GM18870 (cell line): ENCODE measurements around the gene ILDR2.
A peak's percentile ranks its signal among the peaks of the same experiment; 100 is the strongest.

Source experiments
- ATAC-seq: cut with Tn5 transposase; IDR thresholded peaks from one replicate; pipeline ENCODE4 v1.9.1; 2021; ENCODE audit warnings: moderate library complexity; ENCODE audit not compliant: unreplicated experiment

The ILDR2 gene

DNA sequence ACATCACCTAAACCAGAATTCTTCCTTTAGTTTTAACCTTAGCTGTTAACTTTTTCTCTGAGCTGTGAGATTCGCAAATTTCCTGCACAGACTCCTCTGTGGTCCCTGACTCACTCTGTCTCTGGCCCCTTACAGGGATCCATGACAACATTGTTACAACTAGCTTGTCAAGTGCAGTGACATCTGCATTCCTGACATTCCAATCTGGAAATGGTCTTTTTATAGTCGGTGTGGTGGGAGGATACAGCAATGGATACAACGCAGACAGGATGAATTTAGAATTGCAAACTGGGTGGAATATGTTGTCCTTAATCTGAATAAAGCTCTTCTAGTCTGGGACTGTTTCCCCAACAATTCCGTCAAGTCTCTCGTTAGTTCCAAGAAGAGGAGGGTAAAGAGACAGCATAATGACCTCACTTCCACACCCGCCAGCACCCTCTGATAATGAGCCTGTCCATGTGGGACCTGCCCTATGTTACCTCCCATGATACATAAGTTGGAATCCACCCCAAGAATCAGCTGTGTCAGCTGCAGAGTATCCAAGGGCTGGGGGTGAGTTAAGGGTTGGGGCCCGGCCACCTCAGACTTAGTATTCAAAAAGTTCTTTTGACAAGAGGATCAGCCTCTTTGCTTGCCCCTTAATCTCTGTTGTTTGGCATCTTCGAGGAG, 49.4 kb downstream of the ILDR2 start:
- no peak for ATAC-seq

DNA sequence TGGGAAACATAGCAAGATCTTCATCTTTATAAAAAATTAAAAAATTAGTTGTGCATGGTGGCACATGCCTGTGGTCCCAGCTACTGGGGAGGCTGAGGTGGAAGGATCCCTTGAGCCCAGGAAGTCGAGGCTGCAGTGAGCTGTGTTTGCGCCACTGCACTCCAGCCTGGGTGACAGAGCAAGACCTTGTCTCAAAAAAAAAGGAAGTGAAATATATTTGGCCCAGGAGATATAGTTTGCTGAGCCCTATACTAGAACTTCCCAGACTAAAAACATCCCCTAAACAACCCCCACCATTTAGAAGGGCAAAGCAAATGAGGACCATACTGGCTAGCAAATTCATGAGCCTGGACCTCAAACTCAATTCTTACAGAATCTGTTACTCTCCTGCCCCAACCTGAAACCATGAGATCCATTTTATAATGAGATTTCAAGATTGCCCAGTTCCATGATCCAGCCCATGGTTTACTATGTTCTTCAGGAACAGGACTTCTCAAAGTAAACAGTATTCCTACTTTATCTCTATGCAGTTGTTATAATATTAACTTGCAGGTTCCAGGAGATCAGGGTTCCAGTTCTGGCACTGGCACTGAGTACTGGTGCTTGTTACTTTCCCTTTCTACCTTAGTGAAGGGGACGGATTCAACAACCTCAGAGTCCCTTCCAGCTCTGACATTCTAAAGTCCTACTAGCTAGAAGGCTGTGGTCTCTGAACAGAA, 50.4 kb downstream of the ILDR2 start:
- peak; percentile 71 for ATAC-seq

DNA sequence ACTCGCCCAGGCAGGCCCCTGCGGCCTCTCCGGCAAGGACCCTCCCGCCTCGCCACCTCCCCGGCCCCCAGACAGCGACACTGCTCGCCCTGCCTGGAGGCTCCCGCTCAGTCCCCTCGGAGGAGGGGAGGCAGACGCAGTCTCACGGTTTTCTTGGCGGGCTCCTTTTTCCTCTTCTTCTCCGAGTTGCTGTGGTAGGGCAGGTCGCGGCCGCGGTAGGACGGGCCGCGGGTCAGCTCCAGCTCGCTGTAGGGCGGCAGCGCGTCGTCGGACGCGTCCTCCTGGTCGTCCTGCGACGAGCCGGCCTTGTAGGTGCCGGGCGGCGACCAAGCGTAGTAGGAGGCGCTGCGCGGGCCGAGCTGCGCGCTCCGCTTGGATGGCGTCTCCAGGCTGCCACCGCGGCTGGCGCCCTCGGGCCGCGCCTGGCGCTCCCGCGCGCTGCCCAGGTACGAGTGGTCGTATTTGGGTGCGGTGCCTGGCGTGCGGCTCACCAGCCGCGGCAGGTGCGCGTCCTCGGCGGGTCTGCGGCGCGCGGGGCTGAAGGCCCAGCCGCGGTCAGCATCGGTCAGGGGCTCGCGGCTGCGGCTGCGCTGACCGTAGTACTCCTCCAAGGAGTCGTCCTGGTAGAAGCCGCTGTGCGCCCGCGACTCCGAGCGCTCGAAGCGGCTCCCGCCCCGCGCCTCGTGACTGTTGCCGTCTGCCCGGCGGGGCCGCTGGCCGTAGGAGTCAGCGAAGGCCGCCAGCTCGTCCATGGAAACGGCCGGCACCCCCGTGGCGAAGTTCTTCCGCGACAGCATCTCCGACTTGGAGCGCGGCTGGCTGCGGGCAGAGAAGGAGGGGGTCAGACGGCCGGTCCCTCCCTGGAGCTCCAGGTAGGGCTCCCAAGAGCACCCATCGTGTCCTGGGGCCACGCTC, 54.5 kb downstream of the ILDR2 start:
- no peak for ATAC-seq

DNA sequence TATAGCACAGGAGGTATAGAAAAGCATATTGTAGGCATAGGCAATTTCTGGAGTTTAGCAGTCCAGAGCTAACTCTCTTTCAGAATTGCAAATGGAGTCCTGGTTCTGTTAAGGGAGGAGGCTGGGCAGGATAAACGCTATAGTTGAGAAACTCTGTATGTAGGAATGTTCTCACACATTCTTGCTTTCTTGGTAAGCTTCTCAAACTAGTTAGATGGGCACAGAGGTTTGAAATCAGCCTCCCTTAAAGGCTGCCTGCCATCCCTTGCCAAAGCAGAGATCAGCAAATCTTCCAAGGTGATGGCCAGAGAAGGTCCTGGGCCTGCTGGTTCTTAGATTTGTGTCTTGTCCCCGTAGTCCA, 56.4 kb downstream of the ILDR2 start:
- ATAC-seq = no peak

DNA sequence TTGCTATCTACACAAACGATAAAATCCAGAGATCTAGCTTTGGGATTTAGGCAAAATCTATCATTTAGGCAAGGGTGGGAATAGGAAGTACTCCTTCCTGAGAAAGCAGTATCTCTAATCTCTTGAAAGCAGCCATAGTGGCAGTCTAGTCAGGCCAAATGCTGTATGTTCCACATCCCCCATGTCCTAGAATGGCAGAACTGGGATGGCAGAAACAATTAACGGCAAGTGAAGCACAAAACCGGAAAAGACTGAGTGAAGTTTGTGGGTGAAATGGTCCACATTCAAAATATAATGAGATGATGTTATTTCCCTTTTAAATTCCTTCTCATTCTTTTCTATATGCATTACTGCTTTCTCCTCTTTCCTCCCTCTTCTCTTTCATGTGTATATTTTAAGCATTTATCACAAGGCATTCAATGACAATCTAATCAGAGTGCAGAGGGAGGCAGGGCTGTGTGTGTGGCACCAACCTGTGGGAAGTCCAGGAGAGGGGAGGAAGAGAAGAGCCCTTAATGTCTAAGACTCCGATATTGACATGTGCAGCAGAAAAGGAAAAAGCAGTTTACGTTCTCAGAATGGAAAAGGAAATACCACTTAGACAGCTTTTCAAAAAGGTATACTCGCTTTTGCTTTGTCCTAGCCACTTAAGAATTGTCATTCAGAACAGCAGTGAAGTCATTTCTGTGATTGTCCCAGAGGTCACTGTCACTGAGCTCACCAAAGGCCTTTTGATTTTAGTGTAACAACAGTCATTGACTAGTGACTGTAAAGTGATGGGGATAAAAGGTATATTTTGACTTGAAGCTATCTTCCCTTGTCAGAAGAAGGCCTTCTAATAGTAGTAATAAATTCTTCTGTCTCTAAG, 57.0 kb downstream of the ILDR2 start:
- no peak for ATAC-seq

DNA sequence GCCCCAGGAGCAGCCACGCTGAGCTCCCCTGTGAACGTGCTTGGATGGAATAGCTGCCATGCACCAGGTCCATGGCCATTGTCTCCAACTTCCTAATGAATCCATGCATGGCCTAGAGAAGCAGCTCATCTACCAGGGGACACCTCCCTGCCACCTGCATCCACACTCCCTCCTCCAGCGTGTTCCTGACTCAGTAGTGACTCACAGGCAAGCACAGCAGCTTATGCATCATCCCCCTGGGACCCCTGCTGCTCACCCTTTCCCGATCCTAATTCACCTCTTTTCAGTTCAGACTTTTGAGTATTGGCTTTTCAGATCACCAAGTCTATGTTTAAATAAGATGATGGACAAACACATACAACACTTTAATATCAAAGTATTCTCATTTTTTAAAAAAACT, 59.4 kb downstream of the ILDR2 start:
- no peak for ATAC-seq

DNA sequence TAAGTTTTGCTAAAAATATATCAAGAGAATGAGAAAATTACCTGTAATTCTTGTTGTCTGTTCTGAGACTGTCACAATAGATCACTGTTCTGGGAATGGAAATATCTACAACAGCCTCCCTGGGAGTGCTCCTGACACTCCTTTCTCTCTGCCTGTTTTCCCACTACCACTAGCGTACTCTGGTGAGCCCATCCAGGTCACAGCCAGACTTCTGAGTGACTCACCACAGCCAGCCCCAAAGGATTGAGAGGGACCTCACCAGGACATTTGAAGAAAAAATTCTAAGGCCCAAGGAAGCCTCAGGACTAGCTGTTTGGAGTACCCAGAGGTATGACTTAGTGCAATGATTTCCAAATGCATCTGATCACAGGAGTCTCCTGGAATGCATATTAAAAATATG, 60.3 kb downstream of the ILDR2 start:
- no peak for ATAC-seq

DNA sequence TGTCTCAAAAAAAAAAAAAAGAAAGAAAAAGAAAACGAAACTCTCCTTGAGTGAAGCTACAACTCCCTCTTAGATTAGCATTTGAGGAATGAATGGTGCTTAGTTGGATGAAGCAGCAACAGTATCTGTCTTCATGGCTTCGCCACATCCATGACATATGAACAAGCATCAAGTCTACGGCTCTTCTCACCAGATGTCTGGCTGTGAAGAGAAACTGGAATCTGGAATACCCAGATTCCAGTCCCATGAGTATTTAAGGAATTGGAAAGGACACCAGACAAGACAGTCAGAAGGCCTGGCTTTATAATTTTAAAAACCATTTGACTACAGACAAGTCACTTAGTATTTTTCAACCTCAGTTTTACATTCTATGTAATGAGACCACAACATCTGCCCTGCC, 61.2 kb downstream of the ILDR2 start:
- ATAC-seq = no peak

DNA sequence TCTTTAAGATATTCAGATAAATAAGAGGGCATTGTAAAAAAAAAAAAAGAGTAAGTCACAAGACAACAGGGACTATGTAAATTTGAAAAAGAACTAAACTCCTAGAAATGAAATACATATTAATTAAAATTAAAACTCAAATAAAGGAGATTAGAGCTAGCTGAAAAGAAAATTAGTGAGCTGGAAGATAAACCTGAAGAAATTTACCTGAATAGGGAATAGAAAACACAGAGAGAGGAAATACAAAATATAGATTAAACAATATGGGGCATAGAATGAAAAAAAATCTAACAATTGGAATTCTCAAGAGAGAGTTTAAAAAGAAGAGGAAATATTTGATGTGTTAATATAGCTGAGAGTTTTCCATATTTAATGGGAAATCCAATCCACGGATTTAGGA, 63.7 kb downstream of the ILDR2 start:
- ATAC-seq = no peak

DNA sequence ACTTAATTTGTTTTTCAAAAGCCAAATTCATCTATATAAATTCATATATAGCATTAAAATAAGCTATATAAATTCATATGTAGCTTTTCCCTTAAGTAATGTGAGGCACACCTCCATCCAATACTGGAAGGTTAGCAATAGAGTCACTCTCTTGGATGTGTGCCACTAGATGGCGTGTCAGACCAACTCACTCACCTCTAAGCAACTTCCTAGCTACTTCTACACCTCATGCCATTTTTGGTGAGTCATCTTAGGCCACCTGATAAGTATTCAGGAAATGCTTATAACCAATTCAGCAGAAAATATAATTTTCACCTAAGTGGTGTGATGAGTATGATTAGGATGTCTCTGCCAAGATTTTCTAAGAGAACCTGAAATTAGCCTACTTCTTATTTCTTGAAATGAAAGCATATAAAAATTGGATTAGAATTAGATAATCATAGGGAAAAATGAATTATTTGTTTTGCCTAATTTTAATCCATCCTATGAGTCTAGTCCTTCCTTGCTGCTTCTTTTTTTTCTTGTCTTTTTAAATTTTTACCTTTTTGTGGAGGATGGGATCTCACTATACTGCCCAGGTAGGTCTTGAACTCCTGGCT, 64.8 kb downstream of the ILDR2 start:
- ATAC-seq = peak; percentile 96

DNA sequence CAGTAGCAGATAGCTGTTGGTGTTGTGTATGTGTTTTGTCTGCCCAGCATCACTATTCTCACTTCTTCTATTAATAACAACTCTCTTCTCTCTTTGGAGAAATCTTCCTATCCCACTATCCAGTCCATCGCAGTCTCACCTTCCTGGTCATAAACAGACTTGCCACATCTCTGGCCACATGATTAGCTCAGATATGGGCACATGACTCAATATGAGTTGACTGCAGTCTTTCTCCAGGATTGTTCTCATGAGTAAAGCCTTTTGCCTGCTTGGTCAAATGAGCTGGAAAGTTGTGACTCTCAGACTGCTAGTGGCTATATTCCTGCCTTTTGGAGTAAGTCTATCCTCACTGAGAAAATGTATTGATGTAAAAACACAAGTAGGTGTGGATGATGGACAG, 66.4 kb downstream of the ILDR2 start:
- no peak for ATAC-seq

DNA sequence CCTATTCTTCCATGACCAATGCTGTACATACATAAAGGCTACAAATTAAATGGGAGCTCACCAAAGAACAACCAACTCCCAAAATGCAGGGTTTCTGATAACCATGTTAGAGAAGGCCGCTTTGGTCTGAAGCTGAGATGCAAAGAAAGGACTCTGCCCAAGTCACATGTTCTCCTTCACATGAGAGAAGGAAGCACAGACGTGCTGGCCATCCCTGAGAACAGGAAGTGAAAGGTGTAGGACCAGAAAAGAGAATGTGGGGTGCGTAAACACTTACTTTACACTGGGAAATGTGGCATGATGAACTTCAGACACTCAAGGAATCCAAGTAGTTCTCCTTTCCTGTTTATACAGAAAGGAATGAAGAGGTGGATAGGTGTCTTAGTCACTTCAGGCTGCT, 67.6 kb downstream of the ILDR2 start:
- no peak for ATAC-seq

DNA sequence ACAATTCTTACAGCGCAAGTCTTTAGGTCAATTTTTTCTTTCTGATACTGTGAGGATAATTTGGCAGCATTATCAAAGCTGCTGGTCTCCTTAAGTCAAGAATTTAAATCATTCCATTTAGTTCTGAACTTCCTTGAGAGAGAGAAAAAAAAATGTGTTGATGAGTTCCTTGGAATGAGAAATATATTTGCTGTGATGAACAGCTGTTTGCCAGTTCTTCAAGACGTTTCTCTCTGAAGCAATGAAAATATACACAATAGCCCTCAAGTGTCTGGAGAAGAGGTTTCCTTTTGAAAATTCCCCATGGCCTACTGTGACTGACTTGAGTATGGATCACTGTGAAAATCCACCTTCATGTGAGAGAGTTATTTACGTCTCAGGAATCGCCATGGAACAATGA, 68.3 kb downstream of the ILDR2 start:
- no peak for ATAC-seq

DNA sequence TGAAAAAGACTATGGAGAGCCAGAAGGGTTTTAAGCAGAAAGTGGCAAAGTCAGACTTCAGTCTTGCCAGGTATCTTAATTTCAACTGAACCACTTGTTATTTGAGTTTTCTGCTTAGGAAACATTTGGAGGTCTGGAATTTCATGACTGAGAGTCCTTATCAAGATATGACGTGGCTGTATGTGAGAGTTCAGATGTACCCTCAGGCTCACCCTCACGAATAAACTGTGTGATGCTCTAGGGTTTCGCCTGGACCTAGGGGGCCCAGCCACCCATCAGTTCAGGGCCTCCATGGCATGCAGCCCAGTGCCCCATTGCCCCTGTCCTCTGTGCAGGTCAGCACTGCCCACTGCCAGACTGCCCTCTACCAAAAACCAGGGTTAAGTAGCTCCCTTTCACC, 68.7 kb downstream of the ILDR2 start:
- ATAC-seq = no peak

DNA sequence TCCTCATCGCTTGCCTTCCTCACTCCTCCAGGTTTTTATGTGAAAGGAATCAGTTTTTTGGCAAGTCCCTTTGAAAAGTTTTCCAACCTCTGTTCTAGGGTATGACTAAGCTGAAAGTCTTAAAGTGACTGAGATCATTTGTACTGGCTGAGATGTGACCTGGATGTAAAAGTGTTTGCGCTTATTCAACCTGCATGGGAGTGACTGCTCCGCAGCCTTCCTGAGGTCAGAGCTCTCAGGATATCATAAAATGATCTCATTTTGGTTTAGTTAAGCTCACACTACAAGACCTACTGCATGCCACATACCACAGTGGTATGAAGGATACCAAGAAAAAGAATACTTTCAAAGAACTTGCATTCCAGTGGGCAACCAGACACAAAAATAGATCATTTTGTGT, 69.4 kb downstream of the ILDR2 start:
- ATAC-seq = no peak

DNA sequence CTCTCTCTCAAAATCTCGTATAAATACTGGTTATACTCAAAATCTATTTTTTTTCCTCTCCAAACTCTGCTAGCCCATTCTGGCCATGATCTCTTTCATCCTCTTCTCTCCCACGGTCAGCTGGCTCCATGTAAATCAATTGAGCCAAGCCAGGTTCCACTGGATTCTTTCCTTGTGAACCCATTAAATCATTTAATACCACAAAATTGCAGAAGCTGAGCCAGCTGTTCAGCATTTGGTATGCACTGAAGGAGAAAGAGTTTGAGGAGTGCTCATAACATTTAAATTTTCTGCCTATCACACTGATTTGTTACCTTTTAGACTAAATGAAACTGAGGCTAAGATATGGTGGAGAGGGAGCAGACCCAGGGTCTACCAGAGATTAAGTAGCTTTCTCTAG, 70.2 kb downstream of the ILDR2 start:
- no peak for ATAC-seq

DNA sequence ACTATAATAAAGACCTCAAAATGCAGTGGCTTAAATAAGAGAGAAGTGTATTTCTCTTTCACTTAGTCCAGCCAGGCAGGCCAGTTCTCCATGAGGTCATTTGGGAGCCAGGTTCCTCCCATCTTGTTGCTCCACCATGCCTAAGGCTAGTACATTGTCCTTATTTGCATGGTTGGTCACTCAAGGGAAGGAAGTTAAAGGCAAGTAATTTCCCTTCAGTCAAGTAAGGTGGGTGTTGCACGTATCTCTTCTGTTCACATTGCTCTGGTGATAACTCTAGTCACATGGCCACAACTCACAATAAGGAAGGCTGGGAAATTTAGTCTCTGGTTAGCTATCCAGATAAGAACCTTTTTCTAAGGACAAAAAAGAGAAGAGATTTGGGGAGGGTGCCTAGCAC, 72.1 kb downstream of the ILDR2 start:
- ATAC-seq = no peak

DNA sequence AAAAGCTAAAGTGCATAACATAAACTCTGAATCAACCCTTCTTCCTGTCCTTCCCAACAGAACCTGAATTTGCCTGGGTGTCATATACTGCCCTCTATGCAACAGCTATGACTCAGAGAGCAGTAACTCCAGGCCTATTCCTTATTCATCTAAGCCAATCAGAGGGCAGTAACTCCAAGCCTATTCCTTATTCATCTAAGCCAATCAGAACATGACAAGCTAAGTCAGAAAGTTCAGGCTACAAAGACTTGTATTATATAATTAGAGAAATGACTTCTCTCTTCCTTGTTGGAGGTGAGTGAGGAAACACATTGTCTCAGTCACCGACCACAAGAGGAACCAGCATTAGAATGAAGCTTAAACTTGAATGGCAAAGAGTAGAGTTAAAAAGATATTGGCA, 73.1 kb downstream of the ILDR2 start:
- ATAC-seq = no peak

DNA sequence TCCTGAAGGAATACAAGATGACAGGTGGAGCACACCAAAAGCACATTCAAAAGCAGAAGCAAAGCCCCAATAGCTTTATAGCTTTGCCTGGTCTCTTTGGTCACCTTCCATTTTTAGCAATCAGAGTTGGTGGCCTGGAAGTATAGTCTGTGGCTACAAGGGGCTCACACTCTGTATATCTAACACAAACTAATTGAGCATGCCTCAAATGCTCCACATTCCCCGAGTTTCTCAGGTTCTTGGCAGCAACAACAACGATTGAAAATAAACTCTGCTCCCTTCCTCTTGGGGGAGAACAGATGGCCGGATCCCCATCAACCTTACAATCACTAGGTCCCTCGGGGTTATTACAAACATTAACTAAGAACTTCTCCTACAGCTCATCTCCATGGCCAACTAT, 74.4 kb downstream of the ILDR2 start:
- ATAC-seq = no peak

DNA sequence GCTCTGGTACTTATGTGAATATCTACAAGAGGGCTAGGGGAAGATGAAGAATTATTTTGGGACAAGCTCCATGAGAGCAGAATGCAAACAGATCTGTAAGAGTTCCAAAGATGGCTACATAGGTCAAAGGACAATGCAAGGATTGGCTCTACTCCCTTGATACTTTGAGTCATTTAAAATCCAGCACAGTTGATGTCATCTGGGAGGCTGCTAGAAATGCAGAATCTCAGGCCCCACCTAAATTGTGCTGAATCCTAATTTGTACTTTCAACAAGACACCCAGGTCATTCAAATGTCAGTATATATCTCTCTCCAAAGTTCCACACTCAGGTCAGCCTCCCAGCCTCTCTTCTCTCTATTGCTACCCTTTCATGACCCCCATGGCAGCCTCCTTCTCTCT, 75.6 kb downstream of the ILDR2 start:
- ATAC-seq = no peak

DNA sequence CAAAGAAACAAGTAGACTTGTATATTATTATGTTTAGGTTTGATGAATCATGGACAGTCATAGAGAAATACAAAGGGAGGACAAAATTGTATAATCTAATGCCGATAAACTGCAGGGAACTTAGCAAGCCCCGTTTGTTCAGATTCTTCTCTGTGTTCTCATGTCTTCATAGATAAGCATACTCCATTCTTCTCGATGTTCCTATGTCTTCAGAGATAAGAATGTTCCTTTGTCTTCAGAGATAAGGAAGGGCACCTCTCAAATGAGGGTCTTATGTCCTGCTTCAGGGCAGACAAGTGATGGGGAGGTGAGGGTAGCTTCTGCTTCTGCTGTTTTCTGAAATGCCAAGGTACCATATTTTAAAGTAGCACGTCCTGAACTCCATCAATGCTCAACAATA, 79.6 kb downstream of the ILDR2 start:
- ATAC-seq = no peak
